Thymus (tissue), 11 donors: ENCODE measurements around the gene LFNG. TPM values are rescaled to one million over a fixed set of nuclear protein-coding genes. Genes with fewer than 3 reads are reported as not detected.

Source experiments
- DNase-seq, 9 donors: peaks; one replicate each; pipeline ENCODE4 v3.0.0-alpha.2; 2013; ENCODE audit warnings: low spot score in 9 of 9, low read depth in 6 of 9, missing footprints in 1 of 9
- H3K27ac ChIP-seq, 2 donors: one replicate each; pipeline ENCODE4 v1.5.1; 2013; ENCODE audit warnings: control low read depth in 1 of 2, low read depth in 1 of 2, low read length in 1 of 2, mild to moderate bottlenecking in 1 of 2, moderate library complexity in 1 of 2
- H3K27me3 ChIP-seq, 2 donors: one replicate each; pipeline ENCODE4 v1.5.1; 2013; ENCODE audit warnings: low read length in 1 of 2; ENCODE audit not compliant: control insufficient read depth in 2 of 2, insufficient read depth in 1 of 2
- H3K36me3 ChIP-seq, 2 donors: one replicate each; pipeline ENCODE4 v1.5.1; 2013; ENCODE audit warnings: low read length in 1 of 2, mild to moderate bottlenecking in 1 of 2, moderate library complexity in 1 of 2; ENCODE audit not compliant: control insufficient read depth in 2 of 2, insufficient read depth in 2 of 2
- H3K4me1 ChIP-seq, 2 donors: one replicate each; pipeline ENCODE4 v1.5.1; 2013; ENCODE audit warnings: low read length in 2 of 2; ENCODE audit not compliant: control insufficient read depth in 2 of 2, insufficient read depth in 2 of 2
- H3K4me3 ChIP-seq, 2 donors: one replicate each; pipeline ENCODE4 v1.5.1; 2013; ENCODE audit warnings: low read length in 2 of 2, control low read depth in 1 of 2, mild to moderate bottlenecking in 1 of 2
- H3K9me3 ChIP-seq, 2 donors: one replicate each; pipeline ENCODE4 v1.5.1; 2013; ENCODE audit warnings: low read length in 1 of 2, mild to moderate bottlenecking in 1 of 2; ENCODE audit not compliant: control insufficient read depth in 2 of 2, insufficient read depth in 1 of 2
- WGBS: extraction: QIAGEN DNeasy Blood & Tissue Kit; methylation state at CpG from one replicate; pipeline ENCODE4 v1.1.7; 2013; 5-methylcytosine and 5-hydroxymethylcytosine counted together
- polyA plus RNA-seq: library from polyadenylated mRNA; stranded (reverse); fragments of 200-250 nt; gene quantifications from one replicate; pipeline ENCODE4 v1.2.3, GENCODE V29; 2013
- total RNA-seq: library from RNA; stranded (reverse); fragments of 120-200 nt; gene quantifications from one replicate; pipeline ENCODE4 v1.2.4, GENCODE V29; 2013
- donor health status: healthy.

The LFNG gene
- total and polyA plus RNA-seq, 2 donors = 10.1 to 13.6 TPM

DNA sequence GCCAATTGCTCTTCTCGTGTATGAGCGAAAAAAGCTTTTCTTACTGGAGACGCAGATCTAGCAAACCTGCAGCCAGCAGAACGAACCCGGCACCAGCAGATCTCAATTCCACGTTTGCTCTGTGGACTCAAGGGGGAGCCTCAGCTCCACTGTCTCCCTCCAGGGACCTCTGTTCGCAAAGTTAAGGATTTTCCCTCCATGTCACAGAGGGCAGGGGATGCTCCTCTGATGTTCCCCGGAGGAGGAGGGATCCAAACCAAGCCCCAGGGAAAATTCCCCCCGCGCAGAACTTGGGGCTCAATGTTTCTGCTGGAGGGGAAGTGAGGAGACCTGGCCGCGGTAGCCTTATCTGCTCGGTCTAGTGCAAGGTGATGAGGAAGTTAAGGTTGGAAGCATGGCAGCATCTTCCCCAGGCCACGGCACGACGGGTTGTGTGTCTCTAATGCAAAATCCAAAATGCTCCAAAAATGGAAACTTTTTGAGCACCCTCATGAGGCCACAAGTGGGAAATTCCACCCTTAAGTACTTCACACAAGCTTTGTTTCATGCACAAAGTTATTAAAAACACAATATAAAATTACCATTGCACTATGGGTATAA lies 48.2 kb downstream of the LFNG start:
- H3K4me1 ChIP-seq = peaks cover 0 to 4% of the 10 kb centered on the region in 2 donors
- WGBS = 36% methylated on average over 16 of the region's 16 CpGs
- no peak overlapping the region for H3K27ac ChIP-seq
- no peaks in the 10 kb centered on the region for H3K9me3 ChIP-seq
- no peak for DNase-seq
- no peak overlapping the region for H3K4me3 ChIP-seq
- peaks cover 0 to 3% of the 10 kb centered on the region in 2 donors for H3K36me3 ChIP-seq
- no peaks in the 10 kb centered on the region for H3K27me3 ChIP-seq

DNA sequence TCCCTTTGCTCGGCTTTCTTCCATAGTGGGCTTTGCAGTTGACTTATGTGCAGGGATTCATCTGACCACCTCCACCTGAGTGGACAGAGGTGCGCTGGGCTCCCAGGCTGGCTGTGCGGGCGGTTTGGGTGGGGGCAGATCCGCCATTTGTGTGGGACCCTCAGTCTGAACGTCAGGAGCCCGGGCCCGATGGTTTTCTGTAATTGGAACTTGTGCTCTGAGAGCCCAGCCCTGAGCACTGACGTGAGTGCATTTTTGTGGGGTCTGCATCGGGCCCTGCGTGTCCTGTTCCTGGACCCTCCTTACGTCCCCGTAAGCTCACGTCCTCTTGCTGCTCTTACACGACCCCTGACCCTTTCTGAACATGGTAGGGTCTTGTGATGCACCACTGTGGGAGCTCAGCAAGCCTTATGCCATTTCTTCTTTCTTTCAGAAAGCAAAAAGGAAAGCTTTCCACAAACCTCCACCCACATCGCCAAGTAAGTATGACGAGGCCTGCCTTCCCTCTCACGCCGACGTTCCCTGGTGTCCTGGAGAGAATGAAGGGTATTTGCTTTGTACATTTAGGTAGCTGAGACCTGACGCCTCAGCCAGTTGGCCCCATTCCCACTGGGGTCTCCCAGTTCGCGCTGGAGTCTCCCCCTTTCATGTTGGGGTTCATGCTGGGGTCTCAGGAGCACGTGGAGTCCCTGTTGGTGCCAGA lies 49.1 kb downstream of the LFNG start:
- no peak for DNase-seq

DNA sequence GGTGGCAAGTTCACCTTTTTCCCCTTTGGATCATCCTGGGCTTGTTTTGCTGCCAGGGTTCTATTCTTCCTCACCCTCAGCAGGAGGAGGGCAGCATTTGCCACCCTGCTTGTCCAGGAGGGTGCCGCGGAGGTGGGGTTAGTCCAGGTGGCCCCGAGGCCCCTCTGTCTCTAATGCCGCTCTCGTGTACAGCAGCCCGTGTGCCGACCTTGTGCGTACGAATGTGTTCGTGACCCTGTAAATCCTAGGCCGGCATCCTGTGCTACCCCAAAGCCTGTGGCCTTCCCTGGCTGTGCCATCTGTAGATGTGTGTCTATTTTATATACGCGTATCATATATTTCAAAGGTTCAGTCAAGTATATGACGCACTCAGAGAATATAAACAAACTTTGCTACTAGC lies 49.8 kb downstream of the LFNG start:
- Histone ChIP-seq H3K27me3 (no peaks in the 10 kb centered on the region), H3K9me3 (no peaks in the 10 kb centered on the region), H3K27ac (no peak overlapping the region), H3K4me3 (no peak overlapping the region), H3K4me1 (peaks cover 0 to 4% of the 10 kb centered on the region in 2 donors), H3K36me3 (peaks cover 0 to 7% of the 10 kb centered on the region in 2 donors)
- DNase-seq = no peak
- 97% methylated on average over 14 of the region's 14 CpGs for WGBS

More for the DNA sequence above, 49.1 kb downstream of the LFNG start:
- H3K36me3 ChIP-seq = peaks cover 0 to 4% of the 10 kb centered on the region in 2 donors
- H3K4me3 ChIP-seq = no peak overlapping the region
- no peaks in the 10 kb centered on the region for H3K27me3 ChIP-seq
- H3K9me3 ChIP-seq = no peaks in the 10 kb centered on the region
- no peak overlapping the region for H3K27ac ChIP-seq
- 97% methylated on average over 24 of the region's 24 CpGs for WGBS
- peaks cover 0 to 4% of the 10 kb centered on the region in 2 donors for H3K4me1 ChIP-seq

DNA sequence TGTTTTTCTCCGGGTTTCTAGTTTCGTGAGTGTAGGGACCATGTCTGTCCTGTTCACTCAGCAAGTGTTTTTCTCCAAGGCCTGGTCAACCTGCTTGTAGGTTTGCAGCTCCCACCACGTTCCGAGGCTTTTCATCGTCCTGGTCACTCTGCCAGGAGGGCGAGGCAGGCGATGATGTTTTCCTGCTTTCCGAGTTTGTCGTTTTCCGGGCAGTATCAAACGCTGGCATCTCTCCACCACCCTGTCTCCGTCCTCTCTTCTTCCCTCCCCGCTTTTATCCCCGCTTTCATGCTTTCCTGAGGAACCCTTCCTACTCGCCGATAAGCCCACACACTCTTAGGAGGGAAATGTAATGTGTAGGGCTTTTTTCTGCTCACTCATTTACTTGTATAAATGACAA lies 50.4 kb downstream of the LFNG start:
- Histone ChIP-seq H3K36me3 (peaks cover 0 to 7% of the 10 kb centered on the region in 2 donors), H3K9me3 (no peaks in the 10 kb centered on the region), H3K27ac (no peak overlapping the region), H3K4me3 (no peak overlapping the region), H3K27me3 (no peaks in the 10 kb centered on the region), H3K4me1 (peaks cover 0 to 4% of the 10 kb centered on the region in 2 donors)
- no peak for DNase-seq
- 97% methylated on average over 16 of the region's 16 CpGs for WGBS

DNA sequence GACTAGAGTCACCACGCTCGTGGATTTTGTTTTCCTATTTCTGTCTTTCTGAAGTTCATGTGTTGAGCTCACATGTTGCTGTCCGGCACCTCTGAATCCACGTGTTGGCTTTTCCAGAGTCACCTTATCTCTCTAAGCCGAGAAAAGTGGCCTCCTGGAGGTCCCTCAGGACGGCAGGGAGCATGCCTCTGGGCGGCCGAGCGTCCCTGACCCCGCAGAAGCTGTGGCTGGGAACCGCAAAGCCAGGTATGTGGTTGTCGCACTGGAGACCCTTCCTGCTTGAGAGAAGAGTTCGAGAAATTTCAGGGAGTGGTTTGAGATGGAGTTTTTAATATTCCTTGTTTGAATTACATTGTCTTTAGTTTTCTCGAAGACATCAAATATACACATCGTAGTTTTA lies 51.8 kb downstream of the LFNG start:
- Histone ChIP-seq H3K9me3 (no peaks in the 10 kb centered on the region), H3K4me1 (peaks cover 0 to 4% of the 10 kb centered on the region in 2 donors), H3K4me3 (no peak overlapping the region), H3K27me3 (no peaks in the 10 kb centered on the region), H3K27ac (no peak overlapping the region), H3K36me3 (peaks cover 0 to 7% of the 10 kb centered on the region in 2 donors)
- WGBS = 95% methylated on average over 15 of the region's 15 CpGs
- DNase-seq = no peak

DNA sequence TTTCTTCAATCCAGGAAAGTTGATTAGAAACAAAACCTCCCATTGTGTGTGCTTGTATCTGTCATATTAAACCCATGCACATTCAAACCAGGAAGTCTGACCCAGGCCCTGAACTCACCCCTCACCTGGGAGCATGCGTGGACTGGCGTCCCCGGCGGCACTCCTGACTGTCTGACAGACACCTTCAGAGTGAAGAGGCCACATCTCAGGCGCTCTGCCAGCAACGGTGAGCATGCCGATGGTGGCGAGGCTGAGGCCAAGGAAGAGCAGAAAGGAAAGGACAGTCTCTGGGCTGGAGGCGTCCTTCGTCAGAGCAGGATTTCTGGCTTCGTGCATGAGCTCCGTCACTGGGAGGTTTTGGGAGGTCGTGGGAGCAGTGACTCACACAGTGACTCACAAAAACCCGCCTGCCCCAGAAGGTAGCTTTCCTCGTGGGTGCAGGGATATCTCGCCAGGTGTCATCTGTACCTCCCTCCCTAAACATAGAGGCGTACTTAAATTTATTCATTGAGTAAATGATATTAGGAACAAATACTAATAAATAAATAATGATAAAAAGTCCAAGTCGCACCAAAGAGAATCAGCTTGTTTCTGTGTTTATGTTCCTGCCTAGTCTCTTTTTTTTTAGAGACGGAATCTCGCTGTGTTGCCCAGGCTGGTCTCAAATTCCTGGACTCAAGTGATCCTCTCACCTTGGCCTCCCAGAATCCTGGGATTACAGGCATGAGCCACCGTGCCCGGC lies 52.7 kb downstream of the LFNG start:
- no peaks in the 10 kb centered on the region for H3K27me3 ChIP-seq
- peaks cover 0 to 3% of the 10 kb centered on the region in 2 donors for H3K9me3 ChIP-seq
- H3K27ac ChIP-seq = no peak overlapping the region
- no peak overlapping the region for H3K4me3 ChIP-seq
- 95% methylated on average over 22 of the region's 22 CpGs for WGBS
- H3K4me1 ChIP-seq = peaks cover 0 to 4% of the 10 kb centered on the region in 2 donors
- no peak for DNase-seq
- peaks cover 0 to 7% of the 10 kb centered on the region in 2 donors for H3K36me3 ChIP-seq

DNA sequence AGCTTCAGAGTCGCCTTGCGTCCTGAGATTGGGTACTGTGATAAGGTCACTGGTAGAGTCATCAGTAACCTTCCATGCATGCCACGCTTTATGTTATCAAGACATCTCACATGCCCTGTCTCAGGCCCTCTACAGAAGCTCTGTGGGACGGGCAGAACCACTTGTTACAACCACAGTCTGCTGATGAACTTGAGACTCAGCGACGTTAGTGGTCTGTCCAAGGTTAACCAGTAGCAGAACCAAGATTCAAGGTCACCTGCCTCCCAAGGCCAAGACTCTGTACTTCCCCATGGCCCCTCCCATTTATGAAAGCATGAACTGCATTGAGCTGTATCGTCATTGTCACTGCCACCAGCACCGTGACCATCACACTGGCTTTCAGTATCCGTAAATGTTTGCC lies 54.2 kb downstream of the LFNG start:
- Histone ChIP-seq H3K27me3 (no peaks in the 10 kb centered on the region), H3K9me3 (peaks cover 0 to 3% of the 10 kb centered on the region in 2 donors), H3K27ac (no peak overlapping the region), H3K4me3 (no peak overlapping the region), H3K4me1 (no peaks in the 10 kb centered on the region), H3K36me3 (peaks cover 3 to 11% of the 10 kb centered on the region in 2 donors)
- 97% methylated on average over 9 of the region's 9 CpGs for WGBS
- DNase-seq = no peak

DNA sequence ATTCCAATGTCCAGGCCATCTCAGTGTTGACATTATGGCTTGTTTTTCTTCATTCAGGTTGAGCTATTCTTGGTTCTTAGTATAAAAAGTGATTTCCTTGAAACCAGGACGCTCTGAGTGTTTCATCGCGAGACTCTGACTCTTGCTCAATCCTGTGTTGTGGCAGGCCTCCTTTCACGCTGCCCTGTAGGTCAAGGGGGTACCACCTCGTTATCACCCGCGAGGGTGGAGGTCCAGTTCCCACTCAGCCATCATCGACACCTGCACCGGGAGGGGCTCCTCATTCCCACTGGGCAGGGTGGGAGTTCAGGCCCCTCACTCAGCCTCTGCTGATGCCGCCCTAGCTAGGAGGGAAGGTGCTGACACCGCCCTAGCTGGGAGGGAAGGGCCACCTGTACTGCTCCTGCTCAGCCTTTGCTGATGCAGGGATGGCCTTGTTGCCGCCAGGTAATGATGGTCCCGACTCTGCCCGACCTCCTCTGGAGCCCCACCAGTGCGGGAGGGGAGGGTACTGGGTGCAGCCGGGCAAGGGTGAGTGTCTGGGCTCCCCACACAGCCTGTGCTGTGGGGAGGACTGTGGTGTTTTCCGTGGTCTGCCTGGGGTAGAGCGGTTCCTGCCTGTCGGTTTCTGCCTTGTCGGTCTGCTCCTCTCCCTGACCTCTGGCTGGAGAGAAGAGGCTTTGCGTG lies 55.6 kb downstream of the LFNG start:
- no peak for DNase-seq
- 78% methylated on average over 21 of the region's 21 CpGs for WGBS
- Histone ChIP-seq H3K9me3 (peaks cover 0 to 3% of the 10 kb centered on the region in 2 donors), H3K4me1 (no peaks in the 10 kb centered on the region), H3K4me3 (no peak overlapping the region), H3K27me3 (no peaks in the 10 kb centered on the region), H3K27ac (no peak overlapping the region), H3K36me3 (peaks cover 3 to 11% of the 10 kb centered on the region in 2 donors)
